B cell (primary cell): ENCODE data around the gene PRR3. TPM values are rescaled to one million over a fixed set of nuclear protein-coding genes. Genes with fewer than 3 reads are reported as not detected.
"Not testable (repeated sequence)": the region's sequence is repeated elsewhere in the genome, so short reads cannot be mapped to it uniquely, and the experiment has no call there.

Source experiments
- ATAC-seq: fragments of 200-7000 bp; cut with Tn5 transposase; one replicate; pipeline ENCODE4 v1.10.0; 2021; ENCODE audit warnings: low read depth, mild to moderate bottlenecking, moderate number of reproducible peaks, moderate library complexity
- CTCF ChIA-PET: fragments of 350-600 bp; sonication (Branson Sonifier 250); formaldehyde crosslinking; loops from one replicate; lab custom pipeline; 2021; ENCODE audit warnings: antibody characterized with exemption, inconsistent platforms; lab: Charles Lee
- POLR2A ChIA-PET: fragments of 350-600 bp; sonication (Branson Sonifier 250); formaldehyde crosslinking; loops from one replicate; lab custom pipeline; 2021; ENCODE audit warnings: antibody characterized with exemption; lab: Charles Lee
- DNase-seq: peaks from one replicate; pipeline ENCODE4 v3.0.0; 2013
- H2AFZ ChIP-seq: 2 replicates; pipeline ENCODE4 v1.6.1; 2012; ENCODE audit warnings: mild to moderate bottlenecking, low read depth, low read length; ENCODE audit not compliant: insufficient read depth, poor library complexity, severe bottlenecking
- H3K27ac ChIP-seq, 2 donors: 1 replicate in 1 of 2; 2 replicates in 1 of 2; pipeline ENCODE4 v1.5.1; 2012 to 2013; ENCODE audit warnings: low read length in 2 of 2, mild to moderate bottlenecking in 2 of 2, moderate library complexity in 1 of 2
- H3K27me3 ChIP-seq, 4 experiments: fragments of 200-600 bp in 1 of 4; sonication (generic) in 1 of 4; replicated peaks in 1 of 4; 1 replicate in 2 of 4; 2 replicates in 2 of 4; pipeline versions ENCODE4 v1.6.1 to v1.7.0; 2013 to 2016; ENCODE audit warnings: low read length in 3 of 4, mild to moderate bottlenecking in 2 of 4, mixed read lengths in 1 of 4, moderate library complexity in 1 of 4; ENCODE audit not compliant: insufficient read depth in 4 of 4, control insufficient read depth in 3 of 4; ENCODE audit errors: control extremely low read depth in 1 of 4
- H3K36me3 ChIP-seq, 2 experiments: replicated peaks in 1 of 2; 1 replicate in 1 of 2; 2 replicates in 1 of 2; pipeline versions ENCODE4 v1.6.1 to v1.7.1; 2013; ENCODE audit warnings: low read length in 1 of 2; ENCODE audit not compliant: insufficient read depth in 2 of 2, control insufficient read depth in 1 of 2; ENCODE audit errors: control extremely low read depth in 1 of 2, extremely low read depth in 1 of 2
- H3K4me1 ChIP-seq, 2 donors: fragments of 200-600 bp in 1 of 2; sonication (generic) in 1 of 2; 1 replicate in 1 of 2; 2 replicates in 1 of 2; pipeline versions ENCODE4 v1.5.1 to v1.6.1; 2013 to 2017; ENCODE audit warnings: low read length in 2 of 2; ENCODE audit not compliant: control insufficient read depth in 2 of 2, insufficient read depth in 2 of 2
- H3K4me2 ChIP-seq: replicated peaks from 2 replicates; pipeline ENCODE3; 2012; ENCODE audit warnings: mild to moderate bottlenecking, low read depth, low read length; ENCODE audit not compliant: poor library complexity, severe bottlenecking
- H3K4me3 ChIP-seq, 5 experiments: fragments of 200-600 bp in 1 of 5; sonication (generic) in 1 of 5; 1 replicate in 3 of 5; 2 replicates in 2 of 5; pipeline versions ENCODE4 v1.5.1 to v1.7.0; 2011 to 2016; ENCODE audit warnings: low read length in 4 of 5, mild to moderate bottlenecking in 4 of 5, low read depth in 2 of 5, control low read depth in 1 of 5, moderate library complexity in 1 of 5; ENCODE audit not compliant: insufficient read depth in 1 of 5; ENCODE audit errors: control extremely low read depth in 1 of 5, extremely low read depth in 1 of 5
- H3K79me2 ChIP-seq: fragments of 200-600 bp; sonication (generic); one replicate; pipeline ENCODE4 v1.6.0; 2016; ENCODE audit warnings: low read length; ENCODE audit not compliant: control insufficient read depth, insufficient read depth
- H3K9ac ChIP-seq: fragments of 200-600 bp; sonication (generic); 2 replicates; pipeline ENCODE4 v1.6.1; 2017; ENCODE audit warnings: mild to moderate bottlenecking, low read length, moderate library complexity
- H3K9me3 ChIP-seq, 3 donors: one replicate each; pipeline versions ENCODE4 v1.6.1 to v1.7.1; 2013; ENCODE audit warnings: low read length in 2 of 3; ENCODE audit not compliant: control insufficient read depth in 2 of 3, insufficient read depth in 1 of 3; ENCODE audit errors: control extremely low read depth in 1 of 3
- H4K20me1 ChIP-seq: 2 replicates; pipeline ENCODE4 v1.6.0; 2012; ENCODE audit warnings: mild to moderate bottlenecking, low read length; ENCODE audit not compliant: insufficient read depth, control insufficient read depth, poor library complexity, severe bottlenecking
- H3K27ac Mint-ChIP-seq: one replicate; pipeline ENCODE4 v1.8.0; 2021; ENCODE audit warnings: mixed read lengths
- H3K27me3 Mint-ChIP-seq: one replicate; pipeline ENCODE4 v1.8.0; 2021; ENCODE audit warnings: mixed read lengths
- H3K4me1 Mint-ChIP-seq: one replicate; pipeline ENCODE4 v1.8.0; 2021; ENCODE audit warnings: mixed read lengths
- H3K4me3 Mint-ChIP-seq: one replicate; pipeline ENCODE4 v1.8.0; 2021; ENCODE audit warnings: mixed read lengths
- H3K9me3 Mint-ChIP-seq: one replicate; pipeline ENCODE4 v1.8.0; 2022; ENCODE audit warnings: mixed read lengths; ENCODE audit not compliant: insufficient read depth
- EZH2 ChIP-seq: IDR thresholded peaks from 2 replicates; pipeline ENCODE4 v1.6.1; 2012; ENCODE audit warnings: borderline replicate concordance, low read depth, mild to moderate bottlenecking, moderate library complexity, low read length; ENCODE audit not compliant: insufficient read depth, poor library complexity, severe bottlenecking
- WGBS: methylation state at CpG from one replicate; pipeline ENCODE4 v1.1.5; 2013; ENCODE audit warnings: missing lambda C conversion rate; ENCODE audit not compliant: insufficient coverage; 5-methylcytosine and 5-hydroxymethylcytosine counted together
- intact Hi-C: fragments of 100-400 bp; cut with micrococcal nuclease; formaldehyde crosslinking; loops from one replicate; pipeline ENCODE4 v1.10.0; 2022
- polyA plus RNA-seq: library from polyadenylated mRNA; depleted of rRNA; stranded (reverse); fragments of >200 nt; gene quantifications from 2 replicates; pipeline ENCODE4 v1.2.3, GENCODE V29; 2012
- total RNA-seq, 2 donors: library from RNA; stranded (reverse); fragments of 120-200 nt in 1 of 2; gene quantifications; 1 replicate in 1 of 2; 2 replicates in 1 of 2; pipeline versions ENCODE4 v1.2.3 to v1.2.4, GENCODE V29; 2013 to 2022
- TF ChIP-seq, protein P1 (sequence below): fragments of 200-600 bp; IDR thresholded peaks from one replicate; pipeline ENCODE4 v1.8.0; 2022; ENCODE audit warnings: antibody characterized with exemption, mild to moderate bottlenecking

PRR3 gene
- total and polyA plus RNA-seq, 2 donors (not counting 1 experiment from before 2014, with no cell fraction given) = 15.0 to 30.3 TPM

DNA sequence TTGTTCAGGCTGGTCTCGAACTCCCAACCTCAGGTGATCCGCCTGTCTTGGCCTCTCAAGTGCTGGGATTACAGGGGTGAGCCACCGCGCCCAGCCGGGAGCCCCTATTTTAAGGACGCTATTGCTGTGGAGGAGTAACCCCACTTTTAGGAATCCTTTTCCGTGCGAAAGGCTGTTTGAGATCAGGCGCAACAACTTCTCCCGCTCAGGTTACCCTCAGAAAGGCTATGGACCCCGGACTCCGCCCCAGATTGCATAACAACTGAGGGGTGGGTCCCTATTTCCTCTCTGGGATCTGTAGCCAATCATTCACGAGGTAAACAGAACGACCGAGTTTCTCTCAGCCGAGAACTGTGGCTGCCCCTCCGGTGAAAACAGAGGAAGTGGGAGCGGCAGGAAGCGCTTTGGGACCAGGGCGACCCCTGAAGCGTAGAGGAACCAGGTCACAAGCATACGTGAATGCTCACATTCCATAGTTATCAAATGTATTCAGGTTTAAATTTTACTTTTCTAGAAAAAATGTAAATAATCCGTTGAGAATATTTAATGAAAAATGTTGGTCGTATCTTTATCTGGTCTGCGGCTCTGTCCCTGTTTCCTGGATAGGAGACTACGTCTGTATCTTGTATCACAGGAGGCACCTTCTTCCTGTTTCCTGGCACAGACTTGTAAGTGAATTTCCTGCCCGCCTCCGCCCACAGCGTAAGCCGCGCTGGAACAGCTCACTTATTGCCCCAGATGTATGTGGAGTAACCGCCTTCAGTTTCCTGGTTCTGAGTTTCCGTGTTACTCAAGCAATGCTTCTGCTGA is 40.9 kb upstream of the PRR3 start:
- intact Hi-C loops = loop anchor here (1.0 kb wide), 3 partner anchors 13 to 55 kb away; partner anchors contain the start of genes ABCF1 and HLA-E
- Histone ChIP-seq H3K4me1 (peaks cover 34 to 66% of the 10 kb centered on the region in 2 donors), H3K4me3 (peak overlapping the region; percentile 31 to 73 (median 58)), H3K27ac (peak overlapping the region; percentile 88 to 99), H4K20me1 (no peaks in the 10 kb centered on the region), H3K36me3 (no peaks in the 10 kb centered on the region), H3K9me3 (peaks cover 0 to 33% (median 0%) of the 10 kb centered on the region in 3 donors), H2AFZ (peak overlapping the region; percentile 63), H3K9ac (peak overlapping the region; percentile 67), H3K27me3 (no peaks in the 10 kb centered on the region), H3K4me2 (peak overlapping the region; percentile 90), H3K79me2 (peaks cover 11% of the 10 kb centered on the region)
- no peaks in the 10 kb centered on the region for H3K27me3 Mint-ChIP-seq
- peaks cover 60% of the 10 kb centered on the region for H3K4me1 Mint-ChIP-seq
- H3K4me3 Mint-ChIP-seq = peak overlapping the region; percentile 90
- POLR2A ChIA-PET = interaction anchor here (0.6 to 3.5 kb wide), 16 partner anchors 7 to 1316 kb away, joined by 3 to 28 read pairs (median 6); no protein-coding TSS in a partner anchor
- ATAC-seq = peak; percentile 85
- peak; percentile 95 for DNase-seq
- no peaks in the 10 kb centered on the region for H3K9me3 Mint-ChIP-seq
- TF ChIP-seq, protein P1, sequence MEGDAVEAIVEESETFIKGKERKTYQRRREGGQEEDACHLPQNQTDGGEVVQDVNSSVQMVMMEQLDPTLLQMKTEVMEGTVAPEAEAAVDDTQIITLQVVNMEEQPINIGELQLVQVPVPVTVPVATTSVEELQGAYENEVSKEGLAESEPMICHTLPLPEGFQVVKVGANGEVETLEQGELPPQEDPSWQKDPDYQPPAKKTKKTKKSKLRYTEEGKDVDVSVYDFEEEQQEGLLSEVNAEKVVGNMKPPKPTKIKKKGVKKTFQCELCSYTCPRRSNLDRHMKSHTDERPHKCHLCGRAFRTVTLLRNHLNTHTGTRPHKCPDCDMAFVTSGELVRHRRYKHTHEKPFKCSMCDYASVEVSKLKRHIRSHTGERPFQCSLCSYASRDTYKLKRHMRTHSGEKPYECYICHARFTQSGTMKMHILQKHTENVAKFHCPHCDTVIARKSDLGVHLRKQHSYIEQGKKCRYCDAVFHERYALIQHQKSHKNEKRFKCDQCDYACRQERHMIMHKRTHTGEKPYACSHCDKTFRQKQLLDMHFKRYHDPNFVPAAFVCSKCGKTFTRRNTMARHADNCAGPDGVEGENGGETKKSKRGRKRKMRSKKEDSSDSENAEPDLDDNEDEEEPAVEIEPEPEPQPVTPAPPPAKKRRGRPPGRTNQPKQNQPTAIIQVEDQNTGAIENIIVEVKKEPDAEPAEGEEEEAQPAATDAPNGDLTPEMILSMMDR = no peak
- TF ChIP-seq EZH2 = no peak
- WGBS = under 1% methylated on average over 26 of the region's 33 CpGs
- H3K27ac Mint-ChIP-seq = peak overlapping the region; percentile 99
- CTCF ChIA-PET = interaction anchor here (0.7 to 11.9 kb wide), 10 partner anchors 12 to 163 kb away, joined by 3 to 140 read pairs (median 3); no protein-coding TSS in a partner anchor

GRCh38 chr6:30516754-30517076 is 40.4 kb upstream of the PRR3 start:
- not testable (repeated sequence) for ATAC-seq, DNase-seq, H3K27me3 Mint-ChIP-seq, H3K27me3 ChIP-seq, H4K20me1 ChIP-seq, H2AFZ ChIP-seq, H3K9me3 Mint-ChIP-seq, H3K36me3 ChIP-seq
- Histone ChIP-seq H3K79me2 (peaks cover 11% of the 10 kb centered on the region), H3K9ac (peak overlapping the region; percentile 67), H3K4me3 (peak overlapping the region; percentile 31 to 73 (median 58)), H3K4me2 (peak overlapping the region; percentile 90), H3K4me1 (peaks cover 28 to 61% of the 10 kb centered on the region in 2 donors), H3K9me3 (peaks cover 0 to 33% (median 0%) of the 10 kb centered on the region in 3 donors), H3K27ac (peak overlapping the region; percentile 88 to 99)
- POLR2A ChIA-PET = interaction anchor here (0.6 to 3.5 kb wide), 14 partner anchors 8 to 1316 kb away, joined by 3 to 28 read pairs (median 6); no protein-coding TSS in a partner anchor
- intact Hi-C loops = loop anchor here (1.0 kb wide), 3 partner anchors 13 to 55 kb away; partner anchors contain the start of genes ABCF1 and HLA-E
- CTCF ChIA-PET = interaction anchor here (0.7 to 11.9 kb wide), 9 partner anchors 11 to 163 kb away, joined by 3 to 140 read pairs (median 4); no protein-coding TSS in a partner anchor
- Mint-ChIP-seq H3K27ac (peak overlapping the region; percentile 99), H3K4me1 (peaks cover 56% of the 10 kb centered on the region), H3K4me3 (peak overlapping the region; percentile 90)
- no CpG with 5 or more reads among the region's 9 CpGs for WGBS

- H2AFZ ChIP-seq, H4K20me1 ChIP-seq, DNase-seq, H3K4me3 ChIP-seq, H3K27me3 ChIP-seq, ATAC-seq, H3K9ac ChIP-seq, H3K79me2 ChIP-seq, H3K9me3 Mint-ChIP-seq, H3K27ac ChIP-seq, intact Hi-C loops, H3K27me3 Mint-ChIP-seq, H3K36me3 ChIP-seq, H3K4me2 ChIP-seq: not testable (repeated sequence)
- ChIA-PET POLR2A (interaction anchor here (0.7 to 3.5 kb wide), 6 partner anchors 9 to 28 kb away, joined by 3 to 28 read pairs (median 17); no protein-coding TSS in a partner anchor), CTCF (interaction anchor here (0.8 to 11.9 kb wide), 7 partner anchors 8 to 34 kb away, joined by 3 to 140 read pairs (median 3); no protein-coding TSS in a partner anchor)
- Mint-ChIP-seq H3K4me1 (peaks cover 58% of the 10 kb centered on the region), H3K4me3 (peak overlapping the region; percentile 2), H3K27ac (peak overlapping the region; percentile 46)
- WGBS = 97% methylated on average over 15 of the region's 21 CpGs
- Histone ChIP-seq H3K4me1 (peaks cover 16 to 48% of the 10 kb centered on the region in 2 donors), H3K9me3 (peaks cover 0 to 33% (median 0%) of the 10 kb centered on the region in 3 donors)
Observed at GRCh38 chr6:30517767-30518504, 39.2 kb upstream of the PRR3 start.
